Activated naive CD8-positive, alpha-beta T cell (primary cell): ENCODE measurements around the gene POLR2L.

ENCODE experiments used
- H3K27ac Mint-ChIP-seq: one replicate; pipeline ENCODE4 v1.8.0; 2021; ENCODE audit warnings: mixed read lengths
- H3K27me3 Mint-ChIP-seq: one replicate; pipeline ENCODE4 v1.8.0; 2021; ENCODE audit warnings: mixed read lengths
- H3K36me3 Mint-ChIP-seq: one replicate; pipeline ENCODE4 v1.8.0; 2021; ENCODE audit warnings: mixed read lengths
- H3K4me1 Mint-ChIP-seq: one replicate; pipeline ENCODE4 v1.8.0; 2021; ENCODE audit warnings: low read depth, mixed read lengths
- H3K4me3 Mint-ChIP-seq: one replicate; pipeline ENCODE4 v1.8.0; 2021; ENCODE audit warnings: mild to moderate bottlenecking, mixed read lengths
- H3K9me3 Mint-ChIP-seq: one replicate; pipeline ENCODE4 v1.8.0; 2021; ENCODE audit warnings: low read depth, mixed read lengths

Gene POLR2L

GRCh38 chr11:811446-812245 lies 30.7 kb downstream of the POLR2L start:
- H3K36me3 Mint-ChIP-seq = peaks cover 5% of the 10 kb centered on the region
- peaks cover 31% of the 10 kb centered on the region for H3K4me1 Mint-ChIP-seq
- H3K9me3 Mint-ChIP-seq = no peaks in the 10 kb centered on the region
- peak overlapping the region; percentile 91 for H3K4me3 Mint-ChIP-seq
- no peaks in the 10 kb centered on the region for H3K27me3 Mint-ChIP-seq
- H3K27ac Mint-ChIP-seq = peak overlapping the region; percentile 93

GRCh38 chr11:810040-810567 lies 32.2 kb downstream of the POLR2L start:
- peak overlapping the region; percentile 98 for H3K27ac Mint-ChIP-seq
- H3K4me1 Mint-ChIP-seq = peaks cover 31% of the 10 kb centered on the region
- peak overlapping the region; percentile 93 for H3K4me3 Mint-ChIP-seq
- H3K9me3 Mint-ChIP-seq = no peaks in the 10 kb centered on the region
- H3K36me3 Mint-ChIP-seq = peaks cover 5% of the 10 kb centered on the region
- H3K27me3 Mint-ChIP-seq = no peaks in the 10 kb centered on the region

GRCh38 chr11:809287-810039 lies 32.9 kb downstream of the POLR2L start, which contains the start of gene RPLP2:
Gene RPLP2, plus strand, starts transcription at chr11:809967. Its CDS starts 268 bp downstream, at chr11:810235.
- Mint-ChIP-seq H3K27ac (peak within 1 kb of the TSS; percentile 98), H3K4me1 (peaks cover 32% of the 10 kb centered on the region), H3K4me3 (peak within 1 kb of the TSS; percentile 93), H3K27me3 (no peaks in the 10 kb centered on the region), H3K36me3 (peaks cover 5% of the 10 kb centered on the region), H3K9me3 (no peaks in the 10 kb centered on the region)

GRCh38 chr11:808427-809286 lies 33.7 kb downstream of the POLR2L start:
- peaks cover 36% of the 10 kb centered on the region for H3K4me1 Mint-ChIP-seq
- H3K27ac Mint-ChIP-seq = peak overlapping the region; percentile 98
- H3K4me3 Mint-ChIP-seq = peak overlapping the region; percentile 93

GRCh38 chr11:804599-804964 lies 37.7 kb downstream of the POLR2L start:
- Mint-ChIP-seq H3K27me3 (no peaks in the 10 kb centered on the region), H3K9me3 (no peaks in the 10 kb centered on the region), H3K4me1 (peaks cover 16% of the 10 kb centered on the region), H3K36me3 (no peaks in the 10 kb centered on the region), H3K4me3 (peak overlapping the region; percentile 75), H3K27ac (peak overlapping the region; percentile 50)

More at GRCh38 chr11:808427-809286, 33.7 kb downstream of the POLR2L start:
- no peaks in the 10 kb centered on the region for H3K27me3 Mint-ChIP-seq
- H3K36me3 Mint-ChIP-seq = peaks cover 5% of the 10 kb centered on the region
- H3K9me3 Mint-ChIP-seq = no peaks in the 10 kb centered on the region

- Mint-ChIP-seq H3K27ac (no peak overlapping the region), H3K27me3 (no peaks in the 10 kb centered on the region), H3K9me3 (no peaks in the 10 kb centered on the region)
Observed at GRCh38 chr11:803770-804598, 38.3 kb downstream of the POLR2L start.

GRCh38 chr11:803467-803742 lies 38.9 kb downstream of the POLR2L start:
- Mint-ChIP-seq H3K9me3 (no peaks in the 10 kb centered on the region), H3K36me3 (no peaks in the 10 kb centered on the region), H3K4me3 (no peak overlapping the region), H3K4me1 (peaks cover 9% of the 10 kb centered on the region), H3K27me3 (no peaks in the 10 kb centered on the region), H3K27ac (no peak overlapping the region)

More at GRCh38 chr11:803770-804598, 38.3 kb downstream of the POLR2L start:
- Mint-ChIP-seq H3K4me3 (peak overlapping the region; percentile 75), H3K4me1 (peaks cover 15% of the 10 kb centered on the region), H3K36me3 (no peaks in the 10 kb centered on the region)

GRCh38 chr11:802693-803466 lies 39.4 kb downstream of the POLR2L start:
- H3K4me3 Mint-ChIP-seq = no peak overlapping the region
- no peaks in the 10 kb centered on the region for H3K27me3 Mint-ChIP-seq
- H3K4me1 Mint-ChIP-seq = peaks cover 8% of the 10 kb centered on the region
- H3K36me3 Mint-ChIP-seq = no peaks in the 10 kb centered on the region
- H3K9me3 Mint-ChIP-seq = no peaks in the 10 kb centered on the region
- H3K27ac Mint-ChIP-seq = no peak overlapping the region

- Mint-ChIP-seq H3K27me3 (no peaks in the 10 kb centered on the region), H3K4me3 (no peak overlapping the region), H3K27ac (no peak overlapping the region), H3K4me1 (peaks cover 5% of the 10 kb centered on the region), H3K36me3 (no peaks in the 10 kb centered on the region), H3K9me3 (no peaks in the 10 kb centered on the region)
Observed at GRCh38 chr11:802018-802617, 40.2 kb downstream of the POLR2L start.

- Mint-ChIP-seq H3K27ac (no peak overlapping the region), H3K4me3 (no peak overlapping the region), H3K27me3 (no peaks in the 10 kb centered on the region), H3K4me1 (peaks cover 8% of the 10 kb centered on the region), H3K9me3 (no peaks in the 10 kb centered on the region), H3K36me3 (no peaks in the 10 kb centered on the region)
Observed at GRCh38 chr11:801097-801780, 41.1 kb downstream of the POLR2L start.

GRCh38 chr11:800473-800872 lies 41.9 kb downstream of the POLR2L start:
- Mint-ChIP-seq H3K27ac (no peak overlapping the region), H3K36me3 (no peaks in the 10 kb centered on the region), H3K27me3 (no peaks in the 10 kb centered on the region), H3K4me3 (no peak overlapping the region), H3K4me1 (peaks cover 10% of the 10 kb centered on the region), H3K9me3 (no peaks in the 10 kb centered on the region)

- H3K4me1 Mint-ChIP-seq = peaks cover 10% of the 10 kb centered on the region
- H3K27me3 Mint-ChIP-seq = no peaks in the 10 kb centered on the region
- no peak overlapping the region for H3K27ac Mint-ChIP-seq
- no peak overlapping the region for H3K4me3 Mint-ChIP-seq
- no peaks in the 10 kb centered on the region for H3K36me3 Mint-ChIP-seq
- H3K9me3 Mint-ChIP-seq = no peaks in the 10 kb centered on the region
Observed at GRCh38 chr11:799641-800316, 42.5 kb downstream of the POLR2L start.
